ENCODE measurements around the gene GRID1. TPM values are rescaled to one million over a fixed set of nuclear protein-coding genes. Genes with fewer than 3 reads are reported as not detected.

Gene GRID1
- polyA plus RNA-seq, 1 experiment, result 0.49 TPM

GRCh38 chr10:85614981-85615380 is 751.6 kb downstream of the GRID1 start:
- TF ChIP-seq CTCF (IDR thresholded peaks at IDR 0.05; ENCODE audit: insufficient read depth, low read depth, low read length), result no peak
- POLR2A ChIA-PET, result no interaction called here
- CTCF ChIA-PET, result interaction anchor here (1.6 kb wide), 1 partner anchor 8 kb away, joined by 3 read pairs; no protein-coding TSS in a partner anchor
- no peak overlapping the region for H3K4me3 ChIP-seq (ENCODE audit: low read depth, low read length)
- no peaks in the 10 kb centered on the region for H3K36me3 ChIP-seq (ENCODE audit: control insufficient read depth, insufficient read depth, low read length)
- DNase-seq (ENCODE audit: low read depth), result no peak
- H3K27me3 ChIP-seq (ENCODE audit: control insufficient read depth, insufficient read depth, low read length), result no peaks in the 10 kb centered on the region

- TF ChIP-seq CTCF (IDR thresholded peaks at IDR 0.05; ENCODE audit: insufficient read depth, low read depth, low read length), result no peak
- no peak overlapping the region for H3K4me3 ChIP-seq (ENCODE audit: low read depth, low read length)
- H3K27me3 ChIP-seq (ENCODE audit: control insufficient read depth, insufficient read depth, low read length), result no peaks in the 10 kb centered on the region
- no peak for DNase-seq (ENCODE audit: low read depth)
- ChIA-PET POLR2A (interaction anchor here (0.6 kb wide), 1 partner anchor 35 kb away, joined by 5 read pairs; no protein-coding TSS in a partner anchor), CTCF (no interaction called here)
- no peaks in the 10 kb centered on the region for H3K36me3 ChIP-seq (ENCODE audit: control insufficient read depth, insufficient read depth, low read length)
Measured at GRCh38 chr10:85614566-85614965, 752.0 kb downstream of the GRID1 start.

- no peaks in the 10 kb centered on the region for H3K36me3 ChIP-seq (ENCODE audit: control insufficient read depth, insufficient read depth, low read length)
- H3K4me3 ChIP-seq (ENCODE audit: low read depth, low read length), result no peak overlapping the region
- ChIA-PET POLR2A (no interaction called here), CTCF (no interaction called here)
- DNase-seq (ENCODE audit: low read depth), result no peak
- no peak for TF ChIP-seq CTCF (IDR thresholded peaks at IDR 0.05; ENCODE audit: insufficient read depth, low read depth, low read length)
- no peaks in the 10 kb centered on the region for H3K27me3 ChIP-seq (ENCODE audit: control insufficient read depth, insufficient read depth, low read length)
Measured at GRCh38 chr10:85613391-85613790, 753.2 kb downstream of the GRID1 start.

DNA sequence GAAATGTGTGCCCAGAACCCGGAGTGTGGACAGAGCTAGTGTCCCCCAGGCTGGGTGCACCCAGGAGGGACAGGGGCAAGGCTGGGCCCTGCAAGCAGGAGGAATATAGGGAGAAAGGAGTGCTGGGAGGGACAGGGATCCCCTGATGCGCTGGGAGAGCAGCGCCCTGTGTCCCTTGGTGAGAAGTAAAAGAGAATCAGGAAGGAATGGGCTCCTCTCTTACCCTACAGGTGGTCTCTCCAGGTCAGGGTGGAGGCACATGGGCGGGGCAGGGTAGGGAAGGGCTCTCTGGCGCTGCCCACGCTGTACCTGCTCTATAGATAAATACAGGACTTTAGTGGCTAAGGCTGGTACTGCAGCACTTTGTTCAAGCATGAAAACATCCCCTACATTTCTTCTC is 753.8 kb downstream of the GRID1 start:
- Histone ChIP-seq H3K36me3 (ENCODE audit: control insufficient read depth, insufficient read depth, low read length) (no peaks in the 10 kb centered on the region), H3K4me3 (ENCODE audit: low read depth, low read length) (no peak overlapping the region), H3K27me3 (ENCODE audit: control insufficient read depth, insufficient read depth, low read length) (no peaks in the 10 kb centered on the region)
- DNase-seq (ENCODE audit: low read depth), result no peak
- CTCF ChIA-PET, result no interaction called here
- TF ChIP-seq CTCF (IDR thresholded peaks at IDR 0.05; ENCODE audit: insufficient read depth, low read depth, low read length), result peak; percentile 4; the same call in 1 of the 2 replicates
- POLR2A ChIA-PET, result no interaction called here

GRCh38 chr10:85612378-85612775 is 754.2 kb downstream of the GRID1 start:
- no peak for DNase-seq (ENCODE audit: low read depth)
- Histone ChIP-seq H3K36me3 (ENCODE audit: control insufficient read depth, insufficient read depth, low read length) (no peaks in the 10 kb centered on the region), H3K4me3 (ENCODE audit: low read depth, low read length) (no peak overlapping the region), H3K27me3 (ENCODE audit: control insufficient read depth, insufficient read depth, low read length) (no peaks in the 10 kb centered on the region)
- CTCF ChIA-PET, result no interaction called here
- no peak for TF ChIP-seq CTCF (IDR thresholded peaks at IDR 0.05; ENCODE audit: insufficient read depth, low read depth, low read length)
- POLR2A ChIA-PET, result no interaction called here
